Spleen (tissue), 7 donors: ENCODE results near the gene RHBDD3.

Experiments used
- POLR2A ChIP-seq, 3 donors: fragments of 450-650 bp; IDR thresholded peaks; one replicate each; pipeline ENCODE4 v1.5.1; 2017; ENCODE audit warnings: antibody characterized with exemption in 3 of 3, mild to moderate bottlenecking in 1 of 3
- TF ChIP-seq, protein P1 (sequence below), 11 experiments: fragments of 200-600 bp in 7 of 11; fragments of 450-650 bp in 4 of 11; sonication (generic) in 4 of 11; IDR thresholded peaks in 8 of 11; conservative IDR thresholded peaks in 3 of 11; 1 replicate in 7 of 11; 2 replicates in 4 of 11; pipeline versions ENCODE4 v1.4.0 to v1.8.0; 2016 to 2021; ENCODE audit warnings: antibody characterized with exemption in 11 of 11, inconsistent platforms in 4 of 11, mild to moderate bottlenecking in 1 of 11
- donor health status: DM: no; HTN: no; CAD: no; lungs with moderate emphysema.
- donor health status: DM: no; HTN: no; CAD: no.
- donor health status: DM: no; HTN: no; CAD: no.

DNA sequence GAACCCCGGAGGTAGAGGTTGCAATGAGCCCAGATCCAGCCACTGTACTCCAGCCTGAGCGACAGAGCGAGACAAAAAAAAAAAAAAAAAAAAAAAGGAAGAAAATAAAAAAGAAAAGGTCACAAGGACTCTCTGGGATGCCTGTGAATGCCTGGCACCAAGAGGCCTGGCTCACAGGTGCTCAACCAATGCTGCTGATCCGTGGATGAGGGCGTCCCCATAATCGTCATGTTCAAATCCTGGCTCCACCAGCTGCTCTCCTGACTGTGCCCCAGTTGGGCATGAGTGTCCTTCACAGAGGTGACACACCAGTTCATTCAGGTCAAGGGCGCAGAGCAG is 38.0 kb upstream of the RHBDD3 start:
- no peak for TF ChIP-seq POLR2A (IDR thresholded peaks at IDR 0.05)
- TF ChIP-seq, protein P1, sequence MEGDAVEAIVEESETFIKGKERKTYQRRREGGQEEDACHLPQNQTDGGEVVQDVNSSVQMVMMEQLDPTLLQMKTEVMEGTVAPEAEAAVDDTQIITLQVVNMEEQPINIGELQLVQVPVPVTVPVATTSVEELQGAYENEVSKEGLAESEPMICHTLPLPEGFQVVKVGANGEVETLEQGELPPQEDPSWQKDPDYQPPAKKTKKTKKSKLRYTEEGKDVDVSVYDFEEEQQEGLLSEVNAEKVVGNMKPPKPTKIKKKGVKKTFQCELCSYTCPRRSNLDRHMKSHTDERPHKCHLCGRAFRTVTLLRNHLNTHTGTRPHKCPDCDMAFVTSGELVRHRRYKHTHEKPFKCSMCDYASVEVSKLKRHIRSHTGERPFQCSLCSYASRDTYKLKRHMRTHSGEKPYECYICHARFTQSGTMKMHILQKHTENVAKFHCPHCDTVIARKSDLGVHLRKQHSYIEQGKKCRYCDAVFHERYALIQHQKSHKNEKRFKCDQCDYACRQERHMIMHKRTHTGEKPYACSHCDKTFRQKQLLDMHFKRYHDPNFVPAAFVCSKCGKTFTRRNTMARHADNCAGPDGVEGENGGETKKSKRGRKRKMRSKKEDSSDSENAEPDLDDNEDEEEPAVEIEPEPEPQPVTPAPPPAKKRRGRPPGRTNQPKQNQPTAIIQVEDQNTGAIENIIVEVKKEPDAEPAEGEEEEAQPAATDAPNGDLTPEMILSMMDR (IDR thresholded peaks at IDR 0.05 in 8 of 11, conservative IDR thresholded peaks at IDR 0.05 in 3 of 11) = no peak
